ENCODE measurements around the gene EEPD1.

DNA sequence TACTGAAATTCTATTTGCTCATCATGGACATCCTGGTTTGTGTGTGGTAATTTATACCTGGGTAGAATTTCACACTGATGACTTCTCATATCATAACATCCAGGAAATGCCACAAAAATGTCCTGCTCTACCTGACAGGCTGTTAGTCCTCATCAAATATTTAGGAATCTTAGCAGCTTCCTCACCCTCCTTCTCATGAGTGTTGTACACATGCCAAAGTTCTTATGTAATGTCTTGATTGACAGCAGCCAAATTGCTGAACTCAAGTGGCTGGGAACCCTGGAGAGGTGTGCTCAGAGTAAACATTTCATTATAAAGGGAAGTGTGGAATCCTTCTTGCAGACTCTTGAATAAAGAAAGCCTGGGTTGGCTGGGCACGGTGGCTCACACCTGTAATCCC is 8.9 kb downstream of the EEPD1 start:
- TF ChIP-seq YY1 (tag by site-specific recombination; IDR thresholded peaks at IDR 0.05) (no peak), ZNF112 (tag by site-specific recombination; IDR thresholded peaks at IDR 0.05) (no peak), ZNF175 (tag by site-specific recombination; IDR thresholded peaks at IDR 0.05) (no peak), KLF1 (tag by site-specific recombination; IDR thresholded peaks at IDR 0.05) (no peak), TCF7L2 (IDR thresholded peaks at IDR 0.05; ENCODE audit: borderline replicate concordance, low read depth, low read length) (no peak), ZBTB48 (tag by site-specific recombination; IDR thresholded peaks at IDR 0.05) (no peak), KLF16 (tag by site-specific recombination; IDR thresholded peaks at IDR 0.05) (no peak), ZNF266 (tag by site-specific recombination; IDR thresholded peaks at IDR 0.05; ENCODE audit: low read depth) (no peak), ZNF302 (tag by site-specific recombination; IDR thresholded peaks at IDR 0.05; ENCODE audit: low read depth) (no peak), ZSCAN23 (tag by site-specific recombination; IDR thresholded peaks at IDR 0.05) (no peak)
- TF ChIP-seq, protein P1, sequence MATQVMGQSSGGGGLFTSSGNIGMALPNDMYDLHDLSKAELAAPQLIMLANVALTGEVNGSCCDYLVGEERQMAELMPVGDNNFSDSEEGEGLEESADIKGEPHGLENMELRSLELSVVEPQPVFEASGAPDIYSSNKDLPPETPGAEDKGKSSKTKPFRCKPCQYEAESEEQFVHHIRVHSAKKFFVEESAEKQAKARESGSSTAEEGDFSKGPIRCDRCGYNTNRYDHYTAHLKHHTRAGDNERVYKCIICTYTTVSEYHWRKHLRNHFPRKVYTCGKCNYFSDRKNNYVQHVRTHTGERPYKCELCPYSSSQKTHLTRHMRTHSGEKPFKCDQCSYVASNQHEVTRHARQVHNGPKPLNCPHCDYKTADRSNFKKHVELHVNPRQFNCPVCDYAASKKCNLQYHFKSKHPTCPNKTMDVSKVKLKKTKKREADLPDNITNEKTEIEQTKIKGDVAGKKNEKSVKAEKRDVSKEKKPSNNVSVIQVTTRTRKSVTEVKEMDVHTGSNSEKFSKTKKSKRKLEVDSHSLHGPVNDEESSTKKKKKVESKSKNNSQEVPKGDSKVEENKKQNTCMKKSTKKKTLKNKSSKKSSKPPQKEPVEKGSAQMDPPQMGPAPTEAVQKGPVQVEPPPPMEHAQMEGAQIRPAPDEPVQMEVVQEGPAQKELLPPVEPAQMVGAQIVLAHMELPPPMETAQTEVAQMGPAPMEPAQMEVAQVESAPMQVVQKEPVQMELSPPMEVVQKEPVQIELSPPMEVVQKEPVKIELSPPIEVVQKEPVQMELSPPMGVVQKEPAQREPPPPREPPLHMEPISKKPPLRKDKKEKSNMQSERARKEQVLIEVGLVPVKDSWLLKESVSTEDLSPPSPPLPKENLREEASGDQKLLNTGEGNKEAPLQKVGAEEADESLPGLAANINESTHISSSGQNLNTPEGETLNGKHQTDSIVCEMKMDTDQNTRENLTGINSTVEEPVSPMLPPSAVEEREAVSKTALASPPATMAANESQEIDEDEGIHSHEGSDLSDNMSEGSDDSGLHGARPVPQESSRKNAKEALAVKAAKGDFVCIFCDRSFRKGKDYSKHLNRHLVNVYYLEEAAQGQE (tag by site-specific recombination; IDR thresholded peaks at IDR 0.05): no peak
- TF ChIP-seq, protein P2, sequence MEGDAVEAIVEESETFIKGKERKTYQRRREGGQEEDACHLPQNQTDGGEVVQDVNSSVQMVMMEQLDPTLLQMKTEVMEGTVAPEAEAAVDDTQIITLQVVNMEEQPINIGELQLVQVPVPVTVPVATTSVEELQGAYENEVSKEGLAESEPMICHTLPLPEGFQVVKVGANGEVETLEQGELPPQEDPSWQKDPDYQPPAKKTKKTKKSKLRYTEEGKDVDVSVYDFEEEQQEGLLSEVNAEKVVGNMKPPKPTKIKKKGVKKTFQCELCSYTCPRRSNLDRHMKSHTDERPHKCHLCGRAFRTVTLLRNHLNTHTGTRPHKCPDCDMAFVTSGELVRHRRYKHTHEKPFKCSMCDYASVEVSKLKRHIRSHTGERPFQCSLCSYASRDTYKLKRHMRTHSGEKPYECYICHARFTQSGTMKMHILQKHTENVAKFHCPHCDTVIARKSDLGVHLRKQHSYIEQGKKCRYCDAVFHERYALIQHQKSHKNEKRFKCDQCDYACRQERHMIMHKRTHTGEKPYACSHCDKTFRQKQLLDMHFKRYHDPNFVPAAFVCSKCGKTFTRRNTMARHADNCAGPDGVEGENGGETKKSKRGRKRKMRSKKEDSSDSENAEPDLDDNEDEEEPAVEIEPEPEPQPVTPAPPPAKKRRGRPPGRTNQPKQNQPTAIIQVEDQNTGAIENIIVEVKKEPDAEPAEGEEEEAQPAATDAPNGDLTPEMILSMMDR (tag by site-specific recombination; IDR thresholded peaks at IDR 0.05): no peak
- TF ChIP-seq, protein P3, sequence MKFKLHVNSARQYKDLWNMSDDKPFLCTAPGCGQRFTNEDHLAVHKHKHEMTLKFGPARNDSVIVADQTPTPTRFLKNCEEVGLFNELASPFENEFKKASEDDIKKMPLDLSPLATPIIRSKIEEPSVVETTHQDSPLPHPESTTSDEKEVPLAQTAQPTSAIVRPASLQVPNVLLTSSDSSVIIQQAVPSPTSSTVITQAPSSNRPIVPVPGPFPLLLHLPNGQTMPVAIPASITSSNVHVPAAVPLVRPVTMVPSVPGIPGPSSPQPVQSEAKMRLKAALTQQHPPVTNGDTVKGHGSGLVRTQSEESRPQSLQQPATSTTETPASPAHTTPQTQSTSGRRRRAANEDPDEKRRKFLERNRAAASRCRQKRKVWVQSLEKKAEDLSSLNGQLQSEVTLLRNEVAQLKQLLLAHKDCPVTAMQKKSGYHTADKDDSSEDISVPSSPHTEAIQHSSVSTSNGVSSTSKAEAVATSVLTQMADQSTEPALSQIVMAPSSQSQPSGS (tag by site-specific recombination; IDR thresholded peaks at IDR 0.05; ENCODE audit: low read depth): no peak
